GM18867 (cell line): ENCODE results near the gene SSRP1.
A peak's percentile ranks its signal among the peaks of the same experiment; 100 is the strongest.
"Not testable (repeated sequence)": the region's sequence is repeated elsewhere in the genome, so short reads cannot be mapped to it uniquely, and the experiment has no call there.

ENCODE experiments used
- ATAC-seq: cut with Tn5 transposase; IDR thresholded peaks from one replicate; pipeline ENCODE4 v1.9.1; 2021; ENCODE audit warnings: mild to moderate bottlenecking, moderate library complexity; ENCODE audit not compliant: unreplicated experiment

The SSRP1 gene

DNA sequence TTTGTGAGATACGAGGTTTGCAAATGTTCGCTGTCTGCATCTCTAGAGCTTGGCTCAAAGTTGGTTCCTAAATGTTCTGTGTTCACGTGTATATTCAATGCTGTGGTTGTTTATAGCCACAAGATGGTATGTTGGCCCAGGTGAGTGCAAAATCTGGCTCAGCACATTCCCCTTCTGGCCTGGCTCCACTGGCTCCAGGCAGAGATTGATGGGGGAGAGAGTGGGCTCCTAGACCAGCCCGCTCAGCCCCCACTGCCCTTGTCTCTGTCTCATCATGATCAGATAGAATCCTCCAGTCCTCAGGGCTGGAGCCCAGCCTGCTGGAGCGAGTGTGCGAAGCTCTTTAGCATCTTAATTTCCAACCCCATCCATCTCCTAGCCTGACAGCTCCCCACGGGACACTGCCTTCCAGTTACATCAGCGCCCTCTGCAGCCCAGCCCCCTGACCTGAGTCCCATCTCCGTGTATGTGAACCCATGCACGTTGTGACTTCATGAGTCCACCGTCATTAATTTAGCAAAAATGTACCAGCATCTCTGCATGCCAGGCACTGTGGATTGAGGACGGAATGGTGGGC lies 4.4 kb upstream of the SSRP1 start:
- no peak for ATAC-seq

- ATAC-seq = no peak
Observed at GRCh38 chr11:57339328-57339727, 3.6 kb upstream of the SSRP1 start.

- ATAC-seq = no peak
Observed at GRCh38 chr11:57338142-57338541, 2.5 kb upstream of the SSRP1 start, which contains the start of gene P2RX3. Gene P2RX3, plus strand, starts transcription at chr11:57338352. Its CDS starts 199 bp downstream, at chr11:57338551.

DNA sequence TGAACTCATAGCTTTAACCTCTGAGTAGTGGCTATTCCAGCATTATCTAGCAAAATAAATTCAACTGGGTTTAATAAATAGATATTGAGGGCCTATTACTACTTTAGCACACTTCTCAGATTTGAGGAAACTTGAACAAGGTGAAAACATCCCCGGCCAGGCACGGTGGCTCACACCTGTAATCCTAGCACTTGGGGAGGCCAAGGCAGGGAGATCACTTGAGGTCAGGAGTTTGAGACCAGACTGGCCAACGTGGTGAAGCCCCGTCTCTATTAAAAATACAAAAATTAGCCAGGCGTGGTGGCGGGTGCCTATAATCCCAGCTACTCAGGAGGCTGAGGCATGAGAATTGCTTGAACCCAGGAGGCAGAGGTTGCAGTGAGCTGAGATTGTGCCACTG lies 1.2 kb upstream of the SSRP1 start:
- not testable (repeated sequence) for ATAC-seq

GRCh38 chr11:57336111-57336666 lies 497 bp upstream of the SSRP1 start:
- no peak for ATAC-seq

GRCh38 chr11:57335023-57335342 lies 709 bp downstream of the SSRP1 start:
- ATAC-seq = peak; percentile 2

DNA sequence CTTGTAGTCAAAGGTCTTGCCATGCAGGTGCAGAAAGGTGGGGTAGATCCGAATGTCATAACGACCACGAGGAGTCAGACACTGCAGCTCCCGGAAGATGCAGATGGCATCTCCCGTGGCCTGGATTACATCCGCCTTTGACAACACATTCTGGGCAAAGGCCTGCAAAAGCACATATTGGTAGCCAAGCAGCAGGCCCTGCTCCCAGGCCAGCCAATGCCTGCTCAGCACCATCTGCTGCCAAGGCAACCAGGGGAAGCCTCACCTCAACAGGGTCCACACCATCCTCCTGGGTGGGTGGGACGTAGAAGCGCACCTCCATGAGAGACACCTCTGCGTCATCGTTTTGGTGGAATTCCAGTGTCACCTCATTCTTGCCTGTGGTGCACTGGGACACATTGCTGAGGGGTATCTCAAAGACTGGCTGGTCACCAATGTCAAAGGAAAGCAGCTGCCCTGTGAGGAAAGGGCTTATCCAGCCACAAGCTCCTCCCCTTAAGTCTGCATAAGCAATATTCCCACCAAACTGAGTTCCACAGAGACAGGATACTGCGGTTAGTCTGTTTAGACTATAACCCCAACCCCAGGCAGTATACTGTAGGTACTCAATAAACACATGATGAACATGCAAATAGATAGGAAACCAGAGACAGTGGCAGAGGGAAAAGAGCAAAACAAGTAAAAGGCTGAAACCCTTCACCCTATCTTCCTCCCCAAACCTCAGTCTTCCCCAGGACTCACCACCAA lies 2.8 kb downstream of the SSRP1 start:
- ATAC-seq = no peak

GRCh38 chr11:57331720-57332119 lies 4.0 kb downstream of the SSRP1 start:
- ATAC-seq = no peak

- ATAC-seq = no peak
Observed at GRCh38 chr11:57330029-57330428, 5.7 kb downstream of the SSRP1 start.

- ATAC-seq = no peak
Observed at GRCh38 chr11:57327721-57328120, 8.0 kb downstream of the SSRP1 start.

GRCh38 chr11:57325735-57326048 lies 10.0 kb downstream of the SSRP1 start:
- ATAC-seq = no peak

GRCh38 chr11:57324886-57325734 lies 10.6 kb downstream of the SSRP1 start, which contains the start of gene TNKS1BP1:
Gene TNKS1BP1, minus strand, starts transcription at chr11:57324952. Its CDS starts 3,067 bp downstream, at chr11:57321885.
- ATAC-seq = peak; percentile 92

- no peak for ATAC-seq
Observed at GRCh38 chr11:57324154-57324885, 11.4 kb downstream of the SSRP1 start.

GRCh38 chr11:57323855-57324153 lies 11.9 kb downstream of the SSRP1 start:
- ATAC-seq = no peak

DNA sequence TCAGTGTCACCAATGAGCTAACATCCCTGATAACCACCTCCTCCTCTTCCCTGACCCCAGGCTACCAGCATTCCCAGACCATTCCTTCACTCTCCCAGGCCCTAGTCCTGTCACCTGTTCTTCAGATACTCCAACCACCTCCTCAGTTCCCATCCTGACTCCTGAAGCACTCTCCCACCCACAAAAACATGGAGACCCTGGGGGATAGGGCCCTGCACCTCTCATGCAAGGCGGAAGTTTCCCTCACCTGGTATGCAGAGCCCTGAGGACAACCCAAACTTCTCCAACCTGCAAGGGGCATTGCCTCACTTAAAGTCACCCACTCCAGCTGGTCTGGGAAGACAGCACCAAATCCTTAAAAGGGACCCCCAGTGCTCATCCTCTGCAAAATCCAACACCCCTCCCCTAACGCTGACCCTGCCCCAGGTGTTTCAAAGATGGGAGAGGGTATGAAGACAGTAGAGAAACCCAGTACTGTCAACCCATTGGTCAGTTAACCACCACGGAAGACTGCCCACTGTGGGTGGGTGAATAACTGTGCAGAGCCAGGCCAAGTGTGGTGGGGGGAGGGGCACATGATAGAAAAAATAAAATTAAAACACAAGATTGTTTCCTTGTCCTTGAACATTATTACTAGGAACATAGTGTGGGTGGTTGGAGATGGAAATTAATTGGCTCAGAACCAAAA lies 12.4 kb downstream of the SSRP1 start:
- no peak for ATAC-seq

DNA sequence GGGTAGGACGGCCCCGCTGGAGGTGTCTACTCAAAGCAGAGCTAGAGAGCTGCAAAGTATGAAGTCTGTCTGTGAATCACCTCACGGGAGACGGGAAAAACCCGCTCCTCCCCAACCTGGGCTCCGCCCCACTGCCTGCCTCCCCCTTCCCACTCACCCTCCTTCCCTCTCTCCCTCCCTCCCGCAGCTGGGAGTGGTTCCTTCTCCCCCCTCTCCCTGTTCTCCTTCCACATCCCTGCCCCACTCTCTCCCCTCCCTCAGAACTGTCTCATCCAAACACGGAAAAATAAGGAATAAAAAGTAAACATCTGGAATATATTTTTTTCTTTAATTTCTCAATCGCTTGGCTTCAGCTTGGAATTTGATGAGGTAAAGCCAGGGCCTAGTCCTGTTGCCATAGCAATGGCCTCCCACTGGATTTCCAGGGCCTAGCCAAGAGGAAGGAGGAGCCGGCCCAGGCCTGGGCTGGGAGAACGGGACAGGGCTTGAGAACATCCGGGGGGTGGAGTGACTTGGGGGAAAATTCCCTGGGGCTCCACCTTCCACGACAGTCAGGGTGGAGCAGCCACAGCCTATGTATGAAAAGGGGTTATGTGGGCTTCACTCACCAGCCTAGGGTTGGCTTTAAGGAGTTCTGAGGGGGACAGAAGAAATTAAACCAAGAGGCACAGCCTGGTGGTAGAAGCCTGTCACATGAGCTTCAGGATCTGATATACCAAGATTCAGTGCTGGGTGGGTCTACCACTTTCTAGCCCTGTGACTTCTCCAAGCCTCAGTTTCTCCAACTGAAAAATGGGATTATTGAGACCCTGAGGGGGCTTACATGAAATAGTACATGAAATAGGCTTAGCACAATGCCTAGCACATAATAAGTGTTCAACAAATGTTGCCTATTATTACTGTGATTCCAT lies 13.2 kb downstream of the SSRP1 start:
- ATAC-seq = no peak

GRCh38 chr11:57321388-57322255 lies 14.1 kb downstream of the SSRP1 start:
- ATAC-seq = no peak

- ATAC-seq = no peak
Observed at GRCh38 chr11:57320719-57321387, 14.8 kb downstream of the SSRP1 start.
